A549 (cell line): ENCODE results near the gene CACNA2D2.

Experiments used
- CEBPB ChIP-seq, 2 experiments: fragments of >200 bp in 1 of 2; sonication (Bioruptor Twin) in 1 of 2; formaldehyde crosslinking in 1 of 2; IDR thresholded peaks; 2 replicates each; pipeline ENCODE4 v1.6.1; 2012 to 2016
- CHD2 ChIP-seq: fragments of 150-350 bp; IDR thresholded peaks from 2 replicates; pipeline ENCODE4 v1.6.1; 2014; ENCODE audit warnings: low read length; ENCODE audit not compliant: partially characterized antibody
- EHF ChIP-seq: fragments of 250-450 bp; sonication (Bioruptor Pico); IDR thresholded peaks from 2 replicates; pipeline ENCODE4 v1.5.0; 2020; ENCODE audit warnings: mild to moderate bottlenecking
- EP300 ChIP-seq, 2 experiments: fragments of >200 bp; sonication (Bioruptor Twin); formaldehyde crosslinking; IDR thresholded peaks; 2 replicates in 1 of 2; 3 replicates in 1 of 2; pipeline ENCODE4 v1.6.1; 2016 to 2017
- JUNB ChIP-seq: fragments of >200 bp; sonication (Bioruptor Twin); formaldehyde crosslinking; IDR thresholded peaks from 2 replicates; pipeline ENCODE4 v1.6.1; 2016
- MYC ChIP-seq: IDR thresholded peaks from 2 replicates; pipeline ENCODE4 v1.6.1; 2012; ENCODE audit warnings: mild to moderate bottlenecking, inconsistent platforms, low read length, improper control_type of control experiment, borderline replicate concordance
- PHF8 ChIP-seq: fragments of 200-600 bp; sonication (generic); IDR thresholded peaks from 2 replicates; pipeline ENCODE4 v1.6.1; 2016; ENCODE audit warnings: low read depth, mild to moderate bottlenecking, antibody characterized with exemption, moderate library complexity, borderline replicate concordance
- POLR2A ChIP-seq: IDR thresholded peaks from 2 replicates; pipeline ENCODE4 v1.6.1; 2012; ENCODE audit warnings: mild to moderate bottlenecking, low read length
- RCOR1 ChIP-seq: fragments of 150-350 bp; IDR thresholded peaks from 2 replicates; pipeline ENCODE4 v1.6.1; 2014; ENCODE audit warnings: antibody characterized with exemption, low read length, low read depth
- TF ChIP-seq, protein P1 (sequence below): fragments of >200 bp; sonication (Bioruptor Twin); formaldehyde crosslinking; IDR thresholded peaks from 3 replicates; pipeline ENCODE4 v1.5.1; 2016
- TF ChIP-seq, protein P2 (sequence below): fragments of 200-600 bp; sonication (generic); IDR thresholded peaks from 2 replicates; pipeline ENCODE4 v1.6.1; 2016; ENCODE audit warnings: antibody characterized with exemption, mild to moderate bottlenecking, moderate library complexity

DNA sequence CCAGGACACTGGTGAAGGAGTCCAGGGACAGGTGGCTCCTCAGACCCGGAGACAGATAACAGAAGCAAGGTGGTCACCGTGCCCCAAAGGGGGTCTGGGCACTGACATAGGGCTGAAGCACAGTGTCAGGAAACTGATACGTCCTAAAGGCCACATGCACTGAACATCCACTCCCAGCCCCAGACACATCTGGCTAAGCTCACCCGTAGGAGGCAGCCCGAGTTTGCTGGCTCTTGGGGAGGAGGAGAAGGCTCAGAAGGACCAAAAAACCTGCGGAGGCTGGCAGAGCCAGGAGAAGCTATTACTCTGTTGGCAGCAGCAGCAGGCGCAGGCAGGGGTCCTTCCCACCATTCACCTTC is 1.2 kb downstream of the CACNA2D2 start:
- TF ChIP-seq, protein P1, sequence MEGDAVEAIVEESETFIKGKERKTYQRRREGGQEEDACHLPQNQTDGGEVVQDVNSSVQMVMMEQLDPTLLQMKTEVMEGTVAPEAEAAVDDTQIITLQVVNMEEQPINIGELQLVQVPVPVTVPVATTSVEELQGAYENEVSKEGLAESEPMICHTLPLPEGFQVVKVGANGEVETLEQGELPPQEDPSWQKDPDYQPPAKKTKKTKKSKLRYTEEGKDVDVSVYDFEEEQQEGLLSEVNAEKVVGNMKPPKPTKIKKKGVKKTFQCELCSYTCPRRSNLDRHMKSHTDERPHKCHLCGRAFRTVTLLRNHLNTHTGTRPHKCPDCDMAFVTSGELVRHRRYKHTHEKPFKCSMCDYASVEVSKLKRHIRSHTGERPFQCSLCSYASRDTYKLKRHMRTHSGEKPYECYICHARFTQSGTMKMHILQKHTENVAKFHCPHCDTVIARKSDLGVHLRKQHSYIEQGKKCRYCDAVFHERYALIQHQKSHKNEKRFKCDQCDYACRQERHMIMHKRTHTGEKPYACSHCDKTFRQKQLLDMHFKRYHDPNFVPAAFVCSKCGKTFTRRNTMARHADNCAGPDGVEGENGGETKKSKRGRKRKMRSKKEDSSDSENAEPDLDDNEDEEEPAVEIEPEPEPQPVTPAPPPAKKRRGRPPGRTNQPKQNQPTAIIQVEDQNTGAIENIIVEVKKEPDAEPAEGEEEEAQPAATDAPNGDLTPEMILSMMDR, result no peak
- TF ChIP-seq RCOR1 (no peak), CEBPB (IDR thresholded peaks at IDR 0.05) (no peak), PHF8 (no peak), JUNB (no peak), EHF (CRISPR knock-in tag) (no peak), CHD2 (no peak), EP300 (IDR thresholded peaks at IDR 0.05) (no peak), POLR2A (no peak), MYC (no peak)
- TF ChIP-seq, protein P2, sequence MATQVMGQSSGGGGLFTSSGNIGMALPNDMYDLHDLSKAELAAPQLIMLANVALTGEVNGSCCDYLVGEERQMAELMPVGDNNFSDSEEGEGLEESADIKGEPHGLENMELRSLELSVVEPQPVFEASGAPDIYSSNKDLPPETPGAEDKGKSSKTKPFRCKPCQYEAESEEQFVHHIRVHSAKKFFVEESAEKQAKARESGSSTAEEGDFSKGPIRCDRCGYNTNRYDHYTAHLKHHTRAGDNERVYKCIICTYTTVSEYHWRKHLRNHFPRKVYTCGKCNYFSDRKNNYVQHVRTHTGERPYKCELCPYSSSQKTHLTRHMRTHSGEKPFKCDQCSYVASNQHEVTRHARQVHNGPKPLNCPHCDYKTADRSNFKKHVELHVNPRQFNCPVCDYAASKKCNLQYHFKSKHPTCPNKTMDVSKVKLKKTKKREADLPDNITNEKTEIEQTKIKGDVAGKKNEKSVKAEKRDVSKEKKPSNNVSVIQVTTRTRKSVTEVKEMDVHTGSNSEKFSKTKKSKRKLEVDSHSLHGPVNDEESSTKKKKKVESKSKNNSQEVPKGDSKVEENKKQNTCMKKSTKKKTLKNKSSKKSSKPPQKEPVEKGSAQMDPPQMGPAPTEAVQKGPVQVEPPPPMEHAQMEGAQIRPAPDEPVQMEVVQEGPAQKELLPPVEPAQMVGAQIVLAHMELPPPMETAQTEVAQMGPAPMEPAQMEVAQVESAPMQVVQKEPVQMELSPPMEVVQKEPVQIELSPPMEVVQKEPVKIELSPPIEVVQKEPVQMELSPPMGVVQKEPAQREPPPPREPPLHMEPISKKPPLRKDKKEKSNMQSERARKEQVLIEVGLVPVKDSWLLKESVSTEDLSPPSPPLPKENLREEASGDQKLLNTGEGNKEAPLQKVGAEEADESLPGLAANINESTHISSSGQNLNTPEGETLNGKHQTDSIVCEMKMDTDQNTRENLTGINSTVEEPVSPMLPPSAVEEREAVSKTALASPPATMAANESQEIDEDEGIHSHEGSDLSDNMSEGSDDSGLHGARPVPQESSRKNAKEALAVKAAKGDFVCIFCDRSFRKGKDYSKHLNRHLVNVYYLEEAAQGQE, result no peak
